ENCODE data around the gene KRTAP10-12.
"Not testable (repeated sequence)": the region's sequence is repeated elsewhere in the genome, so short reads cannot be mapped to it uniquely, and the experiment has no call there.

Gene KRTAP10-12

GRCh38 chr21:44667612-44668011 lies 29.4 kb upstream of the KRTAP10-12 start:
- TF ChIP-seq SPI1 (IDR thresholded peaks at IDR 0.05; ENCODE audit: low read depth, low read length) (no peak), POLR2A (IDR thresholded peaks at IDR 0.05; ENCODE audit: low read depth, low read length) (no peak), POU2F2 (IDR thresholded peaks at IDR 0.05; ENCODE audit: low read depth, low read length) (no peak)
- FAIRE-seq (no peak), DNase-seq (ENCODE audit: insufficient read length, low spot score) (no peak)

- DNase-seq (ENCODE audit: insufficient read length, low spot score): no peak
- TF ChIP-seq POLR2AphosphoS5 (IDR thresholded peaks at IDR 0.05; ENCODE audit: low read depth, low read length) (no peak), POU2F2 (IDR thresholded peaks at IDR 0.05; ENCODE audit: low read depth, low read length) (no peak), POLR2A (IDR thresholded peaks at IDR 0.05; ENCODE audit: low read depth, low read length) (no peak), SPI1 (IDR thresholded peaks at IDR 0.05; ENCODE audit: low read depth, low read length) (no peak), PAX5 (IDR thresholded peaks at IDR 0.05; ENCODE audit: insufficient read depth, low read length, severe bottlenecking) (no peak), TAF1 (IDR thresholded peaks at IDR 0.05; ENCODE audit: low read depth, low read length) (no peak)
- FAIRE-seq: no peak
These were observed 26.1 kb upstream of the KRTAP10-12 start for GRCh38 chr21:44670642-44671432.

GRCh38 chr21:44671911-44672310 lies 25.1 kb upstream of the KRTAP10-12 start:
- TF ChIP-seq SPI1 (IDR thresholded peaks at IDR 0.05; ENCODE audit: low read depth, low read length): no peak
- no peak for TF ChIP-seq POLR2A (IDR thresholded peaks at IDR 0.05; ENCODE audit: low read depth, low read length)
- TF ChIP-seq POU2F2 (IDR thresholded peaks at IDR 0.05; ENCODE audit: low read depth, low read length): no peak
- TF ChIP-seq PAX5 (IDR thresholded peaks at IDR 0.05; ENCODE audit: insufficient read depth, low read length, severe bottlenecking): no peak
- TF ChIP-seq POLR2AphosphoS5 (IDR thresholded peaks at IDR 0.05; ENCODE audit: low read depth, low read length): no peak
- no peak for TF ChIP-seq TAF1 (IDR thresholded peaks at IDR 0.05; ENCODE audit: low read depth, low read length)
- DNase-seq (ENCODE audit: insufficient read length, low spot score): no peak
- no peak for FAIRE-seq

GRCh38 chr21:44677881-44678280 lies 19.1 kb upstream of the KRTAP10-12 start:
- FAIRE-seq (no peak), DNase-seq (ENCODE audit: insufficient read length, low spot score) (no peak)
- TF ChIP-seq PAX5 (IDR thresholded peaks at IDR 0.05; ENCODE audit: insufficient read depth, low read length, severe bottlenecking) (no peak), POLR2A (IDR thresholded peaks at IDR 0.05; ENCODE audit: low read depth, low read length) (no peak), POU2F2 (IDR thresholded peaks at IDR 0.05; ENCODE audit: low read depth, low read length) (no peak), SPI1 (IDR thresholded peaks at IDR 0.05; ENCODE audit: low read depth, low read length) (no peak), TAF1 (IDR thresholded peaks at IDR 0.05; ENCODE audit: low read depth, low read length) (no peak), POLR2AphosphoS5 (IDR thresholded peaks at IDR 0.05; ENCODE audit: low read depth, low read length) (no peak)

DNA sequence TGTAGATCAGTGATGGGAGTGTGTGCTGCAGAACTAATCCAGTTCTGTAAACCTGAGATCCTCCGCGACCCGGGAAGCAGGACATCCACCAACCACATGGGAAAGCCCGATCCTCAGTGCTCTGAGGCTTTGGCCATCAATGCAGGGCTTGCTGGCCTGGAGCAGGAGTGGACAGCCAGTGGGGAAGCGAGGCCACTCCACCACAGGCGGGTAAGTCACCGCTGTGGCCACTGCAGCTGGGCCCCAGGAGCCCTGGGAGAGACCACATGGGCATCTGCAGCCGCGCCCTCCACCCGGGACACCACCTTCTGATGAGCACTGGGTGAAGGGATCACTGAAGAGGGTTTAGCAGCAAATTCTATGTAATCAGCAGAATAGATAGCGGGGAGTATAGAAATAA lies 15.8 kb upstream of the KRTAP10-12 start:
- no peak for DNase-seq (ENCODE audit: insufficient read length, low spot score)
- no peak for FAIRE-seq
- TF ChIP-seq POU2F2 (IDR thresholded peaks at IDR 0.05; ENCODE audit: low read depth, low read length): no peak
- TF ChIP-seq SPI1 (IDR thresholded peaks at IDR 0.05; ENCODE audit: low read depth, low read length): no peak
- no peak for TF ChIP-seq TAF1 (IDR thresholded peaks at IDR 0.05; ENCODE audit: low read depth, low read length)
- no peak for TF ChIP-seq POLR2A (IDR thresholded peaks at IDR 0.05; ENCODE audit: low read depth, low read length)
- no peak for TF ChIP-seq PAX5 (IDR thresholded peaks at IDR 0.05; ENCODE audit: insufficient read depth, low read length, severe bottlenecking)
- no peak for TF ChIP-seq POLR2AphosphoS5 (IDR thresholded peaks at IDR 0.05; ENCODE audit: low read depth, low read length)

DNA sequence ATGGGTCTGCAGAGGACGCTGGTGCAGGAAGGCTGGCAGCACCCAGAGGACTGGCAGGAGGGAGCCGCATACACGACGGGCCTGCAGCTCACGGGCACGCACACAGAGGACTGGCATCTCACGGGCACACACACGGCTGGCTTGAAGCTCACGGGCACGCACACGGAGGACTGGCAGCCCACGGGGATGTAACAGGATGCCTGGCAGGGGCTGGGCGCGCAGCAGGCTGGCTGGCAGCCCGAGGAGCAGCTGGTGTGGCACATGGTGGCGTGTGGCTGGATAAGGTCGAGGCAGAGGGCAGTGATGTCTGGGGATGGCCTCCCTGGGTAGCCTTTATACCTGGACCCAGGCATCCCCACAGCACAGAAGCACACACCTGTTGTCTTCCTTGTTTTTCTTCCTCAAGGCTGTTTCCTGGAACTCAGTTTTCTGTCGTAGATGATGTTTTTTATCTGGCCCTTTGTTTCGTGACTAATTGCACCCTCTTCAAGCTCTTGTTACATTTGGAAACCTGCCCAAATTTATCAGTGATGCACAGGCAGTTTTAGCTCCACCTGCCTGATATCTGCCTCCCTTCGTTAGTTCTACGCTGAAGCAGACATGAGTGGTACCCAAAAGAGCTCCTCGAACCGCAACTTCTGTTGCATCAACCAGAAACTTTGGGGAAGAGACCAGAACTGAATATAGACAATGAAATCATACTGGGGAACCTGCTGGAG lies 15.0 kb upstream of the KRTAP10-12 start, which contains the start of gene KRTAP12-1:
Gene KRTAP12-1 (minus strand): TSS at position 303 of the 719 bp plus-strand sequence. CDS start 40 bp downstream, at position 263.
- no peak for FAIRE-seq
- no peak for DNase-seq (ENCODE audit: insufficient read length, low spot score)
- TF ChIP-seq POLR2AphosphoS5 (IDR thresholded peaks at IDR 0.05; ENCODE audit: low read depth, low read length): no peak
- no peak for TF ChIP-seq TAF1 (IDR thresholded peaks at IDR 0.05; ENCODE audit: low read depth, low read length)
- no peak for TF ChIP-seq SPI1 (IDR thresholded peaks at IDR 0.05; ENCODE audit: low read depth, low read length)
- TF ChIP-seq POLR2A (IDR thresholded peaks at IDR 0.05; ENCODE audit: low read depth, low read length): no peak
- TF ChIP-seq POU2F2 (IDR thresholded peaks at IDR 0.05; ENCODE audit: low read depth, low read length): no peak
- TF ChIP-seq PAX5 (IDR thresholded peaks at IDR 0.05; ENCODE audit: insufficient read depth, low read length, severe bottlenecking): no peak

GRCh38 chr21:44682580-44683151 lies 14.3 kb upstream of the KRTAP10-12 start:
- no peak for TF ChIP-seq SPI1 (IDR thresholded peaks at IDR 0.05; ENCODE audit: low read depth, low read length)
- TF ChIP-seq POLR2A (IDR thresholded peaks at IDR 0.05; ENCODE audit: low read depth, low read length): no peak
- TF ChIP-seq PAX5 (IDR thresholded peaks at IDR 0.05; ENCODE audit: insufficient read depth, low read length, severe bottlenecking): no peak
- no peak for TF ChIP-seq TAF1 (IDR thresholded peaks at IDR 0.05; ENCODE audit: low read depth, low read length)
- no peak for DNase-seq (ENCODE audit: insufficient read length, low spot score)
- FAIRE-seq: no peak

- no peak for DNase-seq (ENCODE audit: insufficient read length, low spot score)
- no peak for FAIRE-seq
- TF ChIP-seq POU2F2 (IDR thresholded peaks at IDR 0.05; ENCODE audit: low read depth, low read length) (no peak), PAX5 (IDR thresholded peaks at IDR 0.05; ENCODE audit: insufficient read depth, low read length, severe bottlenecking) (no peak), TAF1 (IDR thresholded peaks at IDR 0.05; ENCODE audit: low read depth, low read length) (no peak)
These were observed 12.9 kb upstream of the KRTAP10-12 start for GRCh38 chr21:44684077-44684476.

GRCh38 chr21:44684483-44684882 lies 12.5 kb upstream of the KRTAP10-12 start:
- DNase-seq (ENCODE audit: insufficient read length, low spot score): no peak
- no peak for FAIRE-seq
- no peak for TF ChIP-seq SPI1 (IDR thresholded peaks at IDR 0.05; ENCODE audit: low read depth, low read length)
- no peak for TF ChIP-seq TAF1 (IDR thresholded peaks at IDR 0.05; ENCODE audit: low read depth, low read length)
- no peak for TF ChIP-seq POU2F2 (IDR thresholded peaks at IDR 0.05; ENCODE audit: low read depth, low read length)
- TF ChIP-seq POLR2AphosphoS5 (IDR thresholded peaks at IDR 0.05; ENCODE audit: low read depth, low read length): no peak
- no peak for TF ChIP-seq POLR2A (IDR thresholded peaks at IDR 0.05; ENCODE audit: low read depth, low read length)
- no peak for TF ChIP-seq PAX5 (IDR thresholded peaks at IDR 0.05; ENCODE audit: insufficient read depth, low read length, severe bottlenecking)

DNA sequence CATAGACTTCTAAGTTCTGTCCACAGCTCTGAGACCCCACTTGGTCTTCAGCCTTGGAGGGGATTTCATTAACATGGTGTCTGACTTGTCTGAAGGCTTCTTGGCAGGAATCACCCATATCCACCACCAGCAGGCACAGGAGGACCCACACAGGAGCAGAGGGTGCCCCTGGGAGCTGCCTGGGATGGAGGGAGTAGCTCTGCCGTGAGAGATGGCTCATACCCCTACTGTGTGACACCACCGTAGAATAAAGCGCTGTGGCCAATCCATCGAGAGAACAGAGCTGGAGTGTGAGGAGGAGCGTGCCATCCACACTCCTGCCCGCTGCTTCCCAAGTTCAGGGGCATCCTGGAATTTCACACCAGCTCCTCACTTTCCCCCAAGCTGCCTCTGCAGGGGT lies 11.9 kb upstream of the KRTAP10-12 start:
- not testable (repeated sequence) for FAIRE-seq; DNase-seq (ENCODE audit: insufficient read length, low spot score)
